ENCODE results near the gene CACNG8.
"Not testable (repeated sequence)": the region's sequence is repeated elsewhere in the genome, so short reads cannot be mapped to it uniquely, and the experiment has no call there.

Gene CACNG8

GRCh38 chr19:54030895-54031586 lies 68.3 kb downstream of the CACNG8 start:
- no peak for DNase-seq (ENCODE audit: extremely low read depth in 1 of 2, low read depth in 1 of 2)

DNA sequence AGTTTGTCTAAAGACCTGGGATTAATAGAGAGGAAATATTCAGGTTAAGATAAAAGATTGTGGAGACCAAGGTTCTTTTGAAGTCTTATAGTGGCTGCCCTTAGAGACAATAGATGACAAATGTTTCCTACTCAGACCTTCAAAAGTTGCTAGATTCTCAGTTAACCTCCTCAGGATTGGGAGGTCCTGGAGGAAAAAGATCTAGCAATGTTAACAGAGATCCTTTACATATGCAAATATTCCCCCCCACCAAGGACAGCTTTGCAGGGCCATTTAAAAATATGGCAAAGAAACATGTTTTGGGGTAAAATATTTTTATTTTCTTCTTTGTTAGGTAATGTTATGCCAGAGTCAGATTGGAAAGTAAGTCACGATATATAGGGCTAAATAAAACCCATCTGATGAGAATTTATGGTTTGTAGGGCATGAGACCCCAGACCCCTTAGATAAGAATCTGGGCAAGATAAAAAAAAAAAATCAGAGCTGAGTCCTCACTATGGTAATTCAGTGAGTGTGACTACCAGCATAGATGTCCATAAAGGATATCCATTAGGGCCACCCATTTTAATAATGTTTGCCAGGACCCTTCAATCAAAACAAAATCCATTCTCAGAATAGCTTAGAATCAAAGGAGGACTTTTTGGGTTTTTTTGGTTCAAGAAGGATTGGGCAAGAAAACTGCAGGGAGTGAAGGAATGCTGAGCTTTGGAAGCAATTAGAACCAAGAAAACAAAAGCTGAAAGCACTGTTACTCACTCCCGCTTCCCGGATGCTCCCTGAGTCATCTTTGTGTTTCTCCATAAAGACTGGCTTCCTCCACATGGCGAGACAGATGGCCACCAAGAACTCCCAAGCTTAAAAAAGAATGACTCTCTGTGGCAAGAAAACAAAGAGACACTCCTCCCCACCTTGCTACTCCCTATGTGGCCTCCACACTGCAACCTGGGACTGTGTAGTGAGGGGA lies 72.8 kb downstream of the CACNG8 start:
- no peak for DNase-seq (ENCODE audit: extremely low read depth in 1 of 2, low read depth in 1 of 2)

DNA sequence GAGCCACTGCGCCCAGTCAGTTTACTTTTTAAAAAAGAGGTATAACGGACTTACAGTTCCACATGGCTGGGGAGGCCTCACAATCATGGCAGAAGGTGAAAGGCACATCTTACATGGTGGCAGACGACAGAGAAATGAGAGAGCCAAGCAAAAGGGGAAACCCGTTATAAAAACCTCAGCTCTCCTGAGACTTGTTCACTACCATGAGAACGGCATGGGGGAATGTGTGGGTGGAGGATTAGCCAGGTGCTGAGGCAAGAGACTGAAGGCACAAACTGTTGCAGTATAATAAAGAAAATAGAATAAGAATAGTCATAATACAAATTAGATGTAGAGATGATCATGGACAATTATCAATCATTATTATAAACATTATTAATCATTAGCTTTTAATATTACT lies 73.8 kb downstream of the CACNG8 start:
- not testable (repeated sequence) for DNase-seq (ENCODE audit: extremely low read depth in 1 of 2, low read depth in 1 of 2)
